ENCODE measurements around the gene SOAT2.

The SOAT2 gene

GRCh38 chr12:53102883-53103807 lies at the start of gene SOAT2:
SOAT2 (plus strand) TSS chr12:53103486; CDS start chr12:53103578, 92 bp downstream.
- no peak for DNase-seq

DNA sequence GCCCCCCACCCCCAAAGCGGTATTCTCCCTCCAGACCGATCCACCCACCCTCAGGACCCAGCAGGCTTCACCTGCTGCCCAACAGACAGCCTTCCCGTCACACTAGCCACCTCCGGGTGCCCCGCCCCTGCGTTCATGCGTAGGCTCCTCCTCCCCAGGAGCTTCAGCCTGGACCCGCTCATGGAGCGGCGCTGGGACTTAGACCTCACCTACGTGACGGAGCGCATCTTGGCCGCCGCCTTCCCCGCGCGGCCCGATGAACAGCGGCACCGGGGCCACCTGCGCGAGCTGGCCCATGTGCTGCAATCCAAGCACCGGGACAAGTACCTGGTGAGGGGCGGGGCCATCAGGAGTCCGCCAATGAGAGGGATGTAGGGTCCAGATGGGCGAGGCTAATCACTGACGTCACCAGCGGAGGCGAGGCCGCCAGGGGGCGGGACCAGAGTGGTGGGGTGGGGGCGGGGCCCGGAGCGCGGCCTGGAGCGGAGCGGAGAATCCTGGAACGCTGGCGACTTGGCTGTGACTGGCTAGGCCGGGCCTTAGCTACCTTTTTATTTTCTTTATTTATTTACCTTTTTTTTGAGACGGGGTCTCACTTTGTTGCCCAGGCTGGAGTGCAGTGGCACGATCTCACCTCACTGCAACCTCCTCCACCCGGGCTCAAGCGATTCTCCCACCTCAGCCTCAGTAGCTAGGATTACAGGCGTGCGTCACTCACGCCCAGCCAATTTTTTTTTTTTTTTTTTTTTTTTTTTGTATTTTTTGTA lies 49.0 kb upstream of the SOAT2 start:
- DNase-seq = peak; percentile 88 to 90

- DNase-seq = peak in 1 of 2 experiments; percentile 15
Measured at GRCh38 chr12:53055471-53056266, 47.6 kb upstream of the SOAT2 start.

GRCh38 chr12:53056296-53056695 lies 47.0 kb upstream of the SOAT2 start:
- no peak for DNase-seq

DNA sequence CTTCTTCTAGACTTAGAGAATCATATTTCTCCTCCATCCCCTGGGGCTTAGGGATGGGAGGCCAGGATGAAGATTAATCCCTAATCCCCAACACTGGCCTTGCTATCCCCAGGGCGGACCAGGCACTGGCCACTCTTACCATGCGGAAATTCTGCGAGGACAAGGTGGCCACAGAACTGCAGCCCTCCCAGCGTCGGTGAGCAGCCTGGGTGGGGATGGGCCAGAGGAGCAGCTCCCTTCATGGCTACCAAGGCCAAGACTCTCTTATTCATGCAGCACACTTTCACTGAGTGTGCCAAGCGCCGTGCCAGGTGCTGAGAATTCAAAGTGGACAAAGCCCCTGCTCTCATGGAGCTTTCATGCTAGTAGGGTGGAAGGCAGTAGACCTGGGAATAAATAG lies 46.4 kb upstream of the SOAT2 start:
- DNase-seq = no peak

GRCh38 chr12:53057816-53058500 lies 45.3 kb upstream of the SOAT2 start:
- no peak for DNase-seq

- no peak for DNase-seq
Measured at GRCh38 chr12:53058674-53059433, 44.4 kb upstream of the SOAT2 start.

DNA sequence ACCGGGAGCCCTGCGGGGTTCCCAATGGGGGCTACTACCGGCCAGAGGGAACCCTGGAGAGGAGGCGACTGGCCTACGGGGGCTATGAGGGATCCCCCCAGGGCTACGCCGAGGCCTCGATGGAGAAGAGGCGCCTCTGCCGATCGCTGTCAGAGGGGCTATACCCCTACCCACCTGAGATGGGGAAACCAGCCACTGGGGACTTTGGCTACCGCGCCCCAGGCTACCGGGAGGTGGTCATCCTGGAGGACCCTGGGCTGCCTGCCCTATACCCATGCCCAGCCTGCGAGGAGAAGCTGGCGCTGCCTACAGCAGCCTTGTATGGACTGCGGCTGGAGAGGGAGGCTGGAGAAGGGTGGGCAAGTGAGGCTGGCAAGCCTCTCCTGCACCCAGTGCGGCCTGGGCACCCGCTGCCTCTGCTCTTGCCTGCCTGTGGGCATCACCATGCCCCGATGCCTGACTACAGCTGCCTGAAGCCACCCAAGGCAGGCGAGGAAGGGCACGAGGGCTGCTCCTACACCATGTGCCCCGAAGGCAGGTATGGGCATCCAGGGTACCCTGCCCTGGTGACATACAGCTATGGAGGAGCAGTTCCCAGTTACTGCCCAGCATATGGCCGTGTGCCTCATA lies 43.7 kb upstream of the SOAT2 start:
- no peak for DNase-seq

GRCh38 chr12:53060064-53060720 lies 43.1 kb upstream of the SOAT2 start:
- DNase-seq = no peak

DNA sequence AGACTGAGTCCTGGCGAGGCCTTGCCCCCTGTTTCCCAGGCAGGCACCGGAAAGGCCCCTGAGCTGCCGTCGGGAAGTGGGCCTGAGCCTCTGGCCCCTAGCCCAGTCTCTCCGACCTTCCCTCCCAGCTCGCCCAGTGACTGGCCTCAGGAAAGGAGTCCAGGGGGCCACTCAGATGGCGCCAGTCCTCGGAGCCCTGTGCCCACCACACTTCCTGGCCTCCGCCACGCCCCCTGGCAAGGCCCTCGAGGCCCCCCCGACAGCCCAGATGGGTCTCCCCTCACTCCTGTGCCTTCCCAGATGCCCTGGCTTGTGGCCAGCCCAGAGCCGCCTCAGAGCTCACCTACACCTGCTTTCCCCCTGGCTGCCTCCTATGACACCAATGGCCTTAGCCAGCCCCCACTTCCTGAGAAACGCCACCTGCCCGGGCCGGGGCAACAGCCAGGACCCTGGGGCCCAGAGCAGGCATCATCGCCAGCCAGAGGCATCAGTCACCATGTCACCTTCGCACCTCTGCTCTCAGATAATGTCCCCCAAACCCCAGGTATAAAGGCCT lies 42.5 kb upstream of the SOAT2 start:
- DNase-seq = no peak

GRCh38 chr12:53061404-53062010 lies 41.8 kb upstream of the SOAT2 start:
- DNase-seq = no peak

GRCh38 chr12:53062011-53062961 lies 41.0 kb upstream of the SOAT2 start:
- no peak for DNase-seq

GRCh38 chr12:53062977-53063707 lies 40.1 kb upstream of the SOAT2 start:
- DNase-seq = no peak

- no peak for DNase-seq
Measured at GRCh38 chr12:53063708-53064612, 39.3 kb upstream of the SOAT2 start.

- DNase-seq = no peak
Measured at GRCh38 chr12:53064613-53065436, 38.5 kb upstream of the SOAT2 start.

DNA sequence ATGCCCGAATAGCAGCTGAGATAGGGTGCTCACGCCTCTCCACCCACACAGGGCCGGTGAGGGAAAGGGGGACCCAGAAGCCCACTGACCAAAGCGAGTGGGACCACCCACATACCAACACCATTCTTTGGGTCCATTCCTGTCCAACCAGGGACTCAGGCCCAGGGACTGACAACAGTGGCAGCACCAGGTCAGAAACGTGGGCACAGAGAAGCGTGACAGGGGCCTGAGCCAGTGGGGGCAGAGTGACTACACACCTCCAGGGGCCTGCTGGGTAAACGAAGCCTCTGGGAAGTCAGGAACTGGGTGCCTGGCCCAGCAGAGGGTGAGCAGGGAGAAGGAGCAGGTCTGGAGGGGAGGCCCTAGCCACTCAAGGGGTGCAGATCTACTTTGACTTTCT lies 37.8 kb upstream of the SOAT2 start:
- DNase-seq = no peak

Data from Kasumi-1 (cell line).